Parathyroid adenoma (tissue), 2 donors: Measurements from ENCODE around the gene JADE2.
A peak's percentile ranks its signal among the peaks of the same experiment; 100 is the strongest.

Experiments used
- H2AFZ ChIP-seq: fragments of 300-600 bp; sonication (generic); one replicate; pipeline ENCODE4 v1.7.0; 2017; ENCODE audit warnings: antibody characterized with exemption, mild to moderate bottlenecking
- H3K27ac ChIP-seq: fragments of 300-600 bp; sonication (generic); one replicate; pipeline ENCODE4 v1.7.0; 2017
- H3K27me3 ChIP-seq: fragments of 300-600 bp; sonication (generic); one replicate; pipeline ENCODE4 v1.7.0; 2017; ENCODE audit warnings: low read length; ENCODE audit not compliant: control insufficient read depth, insufficient read depth
- H3K36me3 ChIP-seq: fragments of 300-600 bp; sonication (generic); one replicate; pipeline ENCODE4 v1.7.0; 2017; ENCODE audit warnings: low read length; ENCODE audit not compliant: control insufficient read depth, insufficient read depth
- H3K4me1 ChIP-seq: fragments of 300-600 bp; sonication (generic); one replicate; pipeline ENCODE4 v1.7.0; 2017; ENCODE audit warnings: control low read depth
- H3K4me2 ChIP-seq: fragments of 300-600 bp; sonication (generic); one replicate; pipeline ENCODE4 v1.7.0; 2017; ENCODE audit warnings: low read length
- H3K4me3 ChIP-seq: fragments of 300-600 bp; sonication (generic); one replicate; pipeline ENCODE4 v1.7.0; 2017; ENCODE audit warnings: low read depth, low read length
- H3K79me2 ChIP-seq: fragments of 300-600 bp; sonication (generic); one replicate; pipeline ENCODE4 v1.7.0; 2017; ENCODE audit warnings: control low read depth
- H3K9ac ChIP-seq: fragments of 300-600 bp; sonication (generic); one replicate; pipeline ENCODE4 v1.7.0; 2017; ENCODE audit warnings: mild to moderate bottlenecking
- H3K9me3 ChIP-seq: fragments of 300-600 bp; sonication (generic); one replicate; pipeline ENCODE4 v1.7.0; 2017; ENCODE audit warnings: low read length; ENCODE audit not compliant: control insufficient read depth
- CTCF ChIP-seq: fragments of 300-600 bp; sonication (generic); IDR thresholded peaks from one replicate; pipeline ENCODE4 v1.7.0; 2017; ENCODE audit warnings: antibody characterized with exemption, mild to moderate bottlenecking
- donor health status: primary hyperparathyroidism.

JADE2 gene

GRCh38 chr5:134570365-134570758 lies 44.9 kb downstream of the JADE2 start:
- no peak overlapping the region for H3K27ac ChIP-seq
- no peak overlapping the region for H3K9ac ChIP-seq
- no peak overlapping the region for H2AFZ ChIP-seq
- H3K79me2 ChIP-seq = peaks cover 60% of the 10 kb centered on the region
- no peak overlapping the region for H3K4me2 ChIP-seq
- no peak for TF ChIP-seq CTCF
- H3K27me3 ChIP-seq = no peaks in the 10 kb centered on the region
- no peaks in the 10 kb centered on the region for H3K36me3 ChIP-seq
- peaks cover 19% of the 10 kb centered on the region for H3K4me1 ChIP-seq
- H3K4me3 ChIP-seq = no peak overlapping the region
- no peaks in the 10 kb centered on the region for H3K9me3 ChIP-seq

- Histone ChIP-seq H3K4me3 (no peak overlapping the region), H3K79me2 (peaks cover 66% of the 10 kb centered on the region), H3K36me3 (no peaks in the 10 kb centered on the region), H2AFZ (no peak overlapping the region), H3K27ac (no peak overlapping the region), H3K4me1 (peaks cover 19% of the 10 kb centered on the region), H3K9ac (no peak overlapping the region), H3K9me3 (no peaks in the 10 kb centered on the region), H3K4me2 (no peak overlapping the region), H3K27me3 (no peaks in the 10 kb centered on the region)
- TF ChIP-seq CTCF = no peak
Measured at GRCh38 chr5:134570886-134571285, 45.4 kb downstream of the JADE2 start.

GRCh38 chr5:134571693-134572405 lies 46.4 kb downstream of the JADE2 start:
- H3K36me3 ChIP-seq = no peaks in the 10 kb centered on the region
- H3K4me1 ChIP-seq = peaks cover 19% of the 10 kb centered on the region
- H3K4me3 ChIP-seq = no peak overlapping the region
- H3K9ac ChIP-seq = no peak overlapping the region
- no peak overlapping the region for H2AFZ ChIP-seq
- H3K27me3 ChIP-seq = no peaks in the 10 kb centered on the region
- TF ChIP-seq CTCF = no peak
- no peak overlapping the region for H3K27ac ChIP-seq
- H3K79me2 ChIP-seq = peaks cover 65% of the 10 kb centered on the region
- H3K4me2 ChIP-seq = no peak overlapping the region
- H3K9me3 ChIP-seq = no peaks in the 10 kb centered on the region

GRCh38 chr5:134572811-134573210 lies 47.3 kb downstream of the JADE2 start:
- peaks cover 20% of the 10 kb centered on the region for H3K4me1 ChIP-seq
- no peak overlapping the region for H2AFZ ChIP-seq
- H3K27ac ChIP-seq = no peak overlapping the region
- TF ChIP-seq CTCF = no peak
- no peak overlapping the region for H3K9ac ChIP-seq
- H3K27me3 ChIP-seq = no peaks in the 10 kb centered on the region
- no peaks in the 10 kb centered on the region for H3K36me3 ChIP-seq
- H3K79me2 ChIP-seq = peaks cover 71% of the 10 kb centered on the region
- H3K4me3 ChIP-seq = no peak overlapping the region
- no peak overlapping the region for H3K4me2 ChIP-seq
- H3K9me3 ChIP-seq = no peaks in the 10 kb centered on the region

GRCh38 chr5:134574521-134574920 lies 49.1 kb downstream of the JADE2 start:
- Histone ChIP-seq H3K4me2 (no peak overlapping the region), H2AFZ (no peak overlapping the region), H3K9ac (no peak overlapping the region), H3K4me3 (no peak overlapping the region), H3K9me3 (no peaks in the 10 kb centered on the region), H3K36me3 (no peaks in the 10 kb centered on the region), H3K27ac (peak overlapping the region; percentile 21), H3K4me1 (peaks cover 13% of the 10 kb centered on the region), H3K79me2 (peaks cover 81% of the 10 kb centered on the region), H3K27me3 (no peaks in the 10 kb centered on the region)
- no peak for TF ChIP-seq CTCF
